ENCODE results near the gene BTRC.
"Not testable (repeated sequence)": the region's sequence is repeated elsewhere in the genome, so short reads cannot be mapped to it uniquely, and the experiment has no call there.

The BTRC gene

GRCh38 chr10:101351017-101351416 is 2.9 kb upstream of the BTRC start:
- WGBS, 2 experiments (ENCODE audit: insufficient coverage in 2 of 2), result 94 to 95% methylated on average over 2 to 3 of the region's 3 CpGs
- H3K9me3 ChIP-seq (ENCODE audit: control insufficient read depth, low read length), result no peaks in the 10 kb centered on the region

GRCh38 chr10:101351477-101351876 is 2.5 kb upstream of the BTRC start:
- H3K36me3 ChIP-seq (ENCODE audit: control insufficient read depth, insufficient read depth, low read length), result peaks cover 7% of the 10 kb centered on the region
- H3K9me3 ChIP-seq (ENCODE audit: control insufficient read depth, low read length), result no peaks in the 10 kb centered on the region
- no peak overlapping the region for H3K27ac ChIP-seq (ENCODE audit: low read depth, low read length, severe bottlenecking)
- no peak overlapping the region for H3K4me3 ChIP-seq (ENCODE audit: extremely low read depth, insufficient read depth, low read length, poor library complexity, severe bottlenecking)
- H3K4me1 ChIP-seq (ENCODE audit: control insufficient read depth, insufficient read depth, low read length, poor library complexity, severe bottlenecking), result no peaks in the 10 kb centered on the region

More at GRCh38 chr10:101351017-101351416, 2.9 kb upstream of the BTRC start:
- H3K4me3 ChIP-seq (ENCODE audit: extremely low read depth, insufficient read depth, low read length, poor library complexity, severe bottlenecking), result no peak overlapping the region
- H3K27ac ChIP-seq (ENCODE audit: low read depth, low read length, severe bottlenecking), result no peak overlapping the region
- no peaks in the 10 kb centered on the region for H3K4me1 ChIP-seq (ENCODE audit: control insufficient read depth, insufficient read depth, low read length, poor library complexity, severe bottlenecking)
- H3K36me3 ChIP-seq (ENCODE audit: control insufficient read depth, insufficient read depth, low read length), result peaks cover 2% of the 10 kb centered on the region

GRCh38 chr10:101352857-101353256 is 1.1 kb upstream of the BTRC start:
- WGBS, 2 experiments (ENCODE audit: insufficient coverage in 2 of 2), result 91 to 97% methylated on average over 5 to 9 of the region's 10 CpGs
- H3K9me3 ChIP-seq (ENCODE audit: control insufficient read depth, low read length); H3K4me1 ChIP-seq (ENCODE audit: control insufficient read depth, insufficient read depth, low read length, poor library complexity, severe bottlenecking); H3K27ac ChIP-seq (ENCODE audit: low read depth, low read length, severe bottlenecking); H3K4me3 ChIP-seq (ENCODE audit: extremely low read depth, insufficient read depth, low read length, poor library complexity, severe bottlenecking): not testable (repeated sequence)
- H3K36me3 ChIP-seq (ENCODE audit: control insufficient read depth, insufficient read depth, low read length), result peaks cover 12% of the 10 kb centered on the region

GRCh38 chr10:101354328-101355071 is 535 bp downstream of the BTRC start:
- Histone ChIP-seq H3K4me1 (ENCODE audit: control insufficient read depth, insufficient read depth, low read length, poor library complexity, severe bottlenecking) (no peaks in the 10 kb centered on the region), H3K9me3 (ENCODE audit: control insufficient read depth, low read length) (no peaks in the 10 kb centered on the region), H3K27ac (ENCODE audit: low read depth, low read length, severe bottlenecking) (peak overlapping the region; percentile 93), H3K4me3 (ENCODE audit: extremely low read depth, insufficient read depth, low read length, poor library complexity, severe bottlenecking) (peak overlapping the region; percentile 86), H3K36me3 (ENCODE audit: control insufficient read depth, insufficient read depth, low read length) (peaks cover 12% of the 10 kb centered on the region)
- 1% methylated on average over 16 to 29 of the region's 29 CpGs for WGBS, 2 experiments (ENCODE audit: insufficient coverage in 2 of 2)

- Histone ChIP-seq H3K27ac (ENCODE audit: low read depth, low read length, severe bottlenecking) (no peak overlapping the region), H3K36me3 (ENCODE audit: control insufficient read depth, insufficient read depth, low read length) (peaks cover 12% of the 10 kb centered on the region), H3K4me3 (ENCODE audit: extremely low read depth, insufficient read depth, low read length, poor library complexity, severe bottlenecking) (peak overlapping the region; percentile 86), H3K9me3 (ENCODE audit: control insufficient read depth, low read length) (no peaks in the 10 kb centered on the region), H3K4me1 (ENCODE audit: control insufficient read depth, insufficient read depth, low read length, poor library complexity, severe bottlenecking) (no peaks in the 10 kb centered on the region)
- 65 to 68% methylated on average over 5 of the region's 6 CpGs for WGBS, 2 experiments (ENCODE audit: insufficient coverage in 2 of 2)
Measured at GRCh38 chr10:101355072-101355706, 1.2 kb downstream of the BTRC start.

- H3K4me1 ChIP-seq (ENCODE audit: control insufficient read depth, insufficient read depth, low read length, poor library complexity, severe bottlenecking), result no peaks in the 10 kb centered on the region
- no peak overlapping the region for H3K27ac ChIP-seq (ENCODE audit: low read depth, low read length, severe bottlenecking)
- WGBS, 2 experiments (ENCODE audit: insufficient coverage in 2 of 2), result 95 to 100% methylated on average over 3 to 4 of the region's 5 CpGs
- no peak overlapping the region for H3K4me3 ChIP-seq (ENCODE audit: extremely low read depth, insufficient read depth, low read length, poor library complexity, severe bottlenecking)
- no peaks in the 10 kb centered on the region for H3K9me3 ChIP-seq (ENCODE audit: control insufficient read depth, low read length)
- H3K36me3 ChIP-seq (ENCODE audit: control insufficient read depth, insufficient read depth, low read length), result peaks cover 12% of the 10 kb centered on the region
Measured at GRCh38 chr10:101356132-101356531, 2.2 kb downstream of the BTRC start.

GRCh38 chr10:101357958-101358357 is 4.0 kb downstream of the BTRC start:
- peaks cover 12% of the 10 kb centered on the region for H3K36me3 ChIP-seq (ENCODE audit: control insufficient read depth, insufficient read depth, low read length)
- no peak overlapping the region for H3K4me3 ChIP-seq (ENCODE audit: extremely low read depth, insufficient read depth, low read length, poor library complexity, severe bottlenecking)
- H3K4me1 ChIP-seq (ENCODE audit: control insufficient read depth, insufficient read depth, low read length, poor library complexity, severe bottlenecking), result no peaks in the 10 kb centered on the region
- no CpG with 5 or more reads among the region's 4 CpGs for WGBS, 2 experiments (ENCODE audit: insufficient coverage in 2 of 2)
- H3K9me3 ChIP-seq (ENCODE audit: control insufficient read depth, low read length), result no peaks in the 10 kb centered on the region
- no peak overlapping the region for H3K27ac ChIP-seq (ENCODE audit: low read depth, low read length, severe bottlenecking)

GRCh38 chr10:101358706-101359300 is 4.8 kb downstream of the BTRC start:
- WGBS, 2 experiments (ENCODE audit: insufficient coverage in 2 of 2), result 64 to 68% methylated on average over 4 of the region's 5 CpGs
- no peak overlapping the region for H3K4me3 ChIP-seq (ENCODE audit: extremely low read depth, insufficient read depth, low read length, poor library complexity, severe bottlenecking)
- H3K9me3 ChIP-seq (ENCODE audit: control insufficient read depth, low read length), result no peaks in the 10 kb centered on the region
- no peak overlapping the region for H3K27ac ChIP-seq (ENCODE audit: low read depth, low read length, severe bottlenecking)
- peaks cover 12% of the 10 kb centered on the region for H3K36me3 ChIP-seq (ENCODE audit: control insufficient read depth, insufficient read depth, low read length)
- H3K4me1 ChIP-seq (ENCODE audit: control insufficient read depth, insufficient read depth, low read length, poor library complexity, severe bottlenecking), result no peaks in the 10 kb centered on the region

- H3K27ac ChIP-seq (ENCODE audit: low read depth, low read length, severe bottlenecking); H3K9me3 ChIP-seq (ENCODE audit: control insufficient read depth, low read length); H3K4me3 ChIP-seq (ENCODE audit: extremely low read depth, insufficient read depth, low read length, poor library complexity, severe bottlenecking); H3K4me1 ChIP-seq (ENCODE audit: control insufficient read depth, insufficient read depth, low read length, poor library complexity, severe bottlenecking): not testable (repeated sequence)
- WGBS, 2 experiments (ENCODE audit: insufficient coverage in 2 of 2), result 92 to 93% methylated on average over 6 to 7 of the region's 8 CpGs
- H3K36me3 ChIP-seq (ENCODE audit: control insufficient read depth, insufficient read depth, low read length), result peaks cover 12% of the 10 kb centered on the region
Measured at GRCh38 chr10:101360090-101360489, 6.1 kb downstream of the BTRC start.

GRCh38 chr10:101360841-101361240 is 6.9 kb downstream of the BTRC start:
- H3K36me3 ChIP-seq (ENCODE audit: control insufficient read depth, insufficient read depth, low read length), result peaks cover 11% of the 10 kb centered on the region
- not testable (repeated sequence) for H3K27ac ChIP-seq (ENCODE audit: low read depth, low read length, severe bottlenecking); H3K4me1 ChIP-seq (ENCODE audit: control insufficient read depth, insufficient read depth, low read length, poor library complexity, severe bottlenecking); H3K9me3 ChIP-seq (ENCODE audit: control insufficient read depth, low read length); H3K4me3 ChIP-seq (ENCODE audit: extremely low read depth, insufficient read depth, low read length, poor library complexity, severe bottlenecking)
- WGBS, 2 experiments (ENCODE audit: insufficient coverage in 2 of 2), result 60 to 91% methylated on average over 1 to 4 of the region's 4 CpGs

Data from mesodermal cell (in vitro differentiated cells).